ENCODE data around the gene SRSF5. TPM values are rescaled to one million over a fixed set of nuclear protein-coding genes. Genes with fewer than 3 reads are reported as not detected.

The SRSF5 gene
- total and polyA plus RNA-seq, 2 of the 13 experiments (the other 11 are each of a cell fraction or from before 2014, with no cell fraction given): 189 to 277 TPM

GRCh38 chr14:69766984-69767368 is at the start of gene SRSF5 (continued):
- TF ChIP-seq, protein P1, sequence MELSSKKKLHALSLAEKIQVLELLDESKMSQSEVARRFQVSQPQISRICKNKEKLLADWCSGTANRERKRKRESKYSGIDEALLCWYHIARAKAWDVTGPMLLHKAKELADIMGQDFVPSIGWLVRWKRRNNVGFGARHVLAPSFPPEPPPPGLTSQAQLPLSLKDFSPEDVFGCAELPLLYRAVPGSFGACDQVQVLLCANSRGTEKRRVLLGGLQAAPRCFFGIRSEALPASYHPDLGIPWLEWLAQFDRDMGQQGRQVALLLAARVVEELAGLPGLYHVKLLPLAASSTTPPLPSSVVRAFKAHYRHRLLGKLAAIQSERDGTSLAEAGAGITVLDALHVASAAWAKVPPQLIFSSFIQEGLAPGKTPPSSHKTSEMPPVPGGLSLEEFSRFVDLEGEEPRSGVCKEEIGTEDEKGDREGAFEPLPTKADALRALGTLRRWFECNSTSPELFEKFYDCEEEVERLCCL (CRISPR knock-in tag; IDR thresholded peaks at IDR 0.05; ENCODE audit: borderline replicate concordance): peak; percentile 54; the same call in 1 of the 2 replicates
- TF ChIP-seq TAF1 (CRISPR knock-in tag; IDR thresholded peaks at IDR 0.05) (peak; percentile 96), RBM39 (IDR thresholded peaks at IDR 0.05; ENCODE audit: low read depth, low read length, poor library complexity, severe bottlenecking) (no peak), ATF2 (CRISPR knock-in tag; IDR thresholded peaks at IDR 0.05) (peak; percentile 52; the same call in 1 of the 2 replicates), GABPA (IDR thresholded peaks at IDR 0.05; ENCODE audit: low read depth, low read length) (peak; percentile 83), GABPA (CRISPR knock-in tag; IDR thresholded peaks at IDR 0.05; ENCODE audit: low read depth) (peak; percentile 98), ZFP90 (CRISPR knock-in tag; IDR thresholded peaks at IDR 0.05; ENCODE audit: borderline replicate concordance) (peak; percentile 57), ARNT2 (CRISPR knock-in tag; IDR thresholded peaks at IDR 0.05; ENCODE audit: low read depth) (peak; percentile 86), CBFB (CRISPR knock-in tag; IDR thresholded peaks at IDR 0.05) (0 out of 2 replicates have a peak, but pooled peaks have one; percentile 18), ZNF143 (CRISPR knock-in tag; IDR thresholded peaks at IDR 0.05) (peak; percentile 74), ZFX (CRISPR knock-in tag; IDR thresholded peaks at IDR 0.05; ENCODE audit: low read depth) (peak; percentile 90), POLR2A (IDR thresholded peaks at IDR 0.05; ENCODE audit: insufficient read depth in 1 of 2, low read depth in 2 of 2, low read length in 2 of 2) (peak; percentile 99 to 100), NCOR1 (IDR thresholded peaks at IDR 0.05; ENCODE audit: borderline replicate concordance, low read length) (peak; percentile 11; the same call in 1 of the 2 replicates), HOXA3 (CRISPR knock-in tag; IDR thresholded peaks at IDR 0.05) (peak; percentile 99), MAFF (IDR thresholded peaks at IDR 0.05; ENCODE audit: low read depth, low read length) (no peak), ONECUT2 (CRISPR knock-in tag; IDR thresholded peaks at IDR 0.05) (peak; percentile 8; the same call in 1 of the 2 replicates), NAIF1 (CRISPR knock-in tag; IDR thresholded peaks at IDR 0.05; ENCODE audit: borderline replicate concordance) (peak; percentile 93), FOXP1 (IDR thresholded peaks at IDR 0.05) (no peak), FOXP1 (CRISPR knock-in tag; IDR thresholded peaks at IDR 0.05) (no peak), REPIN1 (CRISPR knock-in tag; IDR thresholded peaks at IDR 0.05; ENCODE audit: borderline replicate concordance, low read depth) (peak; percentile 82), RBAK (CRISPR knock-in tag; IDR thresholded peaks at IDR 0.05) (peak; percentile 70; the same call in 1 of the 2 replicates), GATAD2A (CRISPR knock-in tag; IDR thresholded peaks at IDR 0.05) (peak; percentile 57), MED1 (CRISPR knock-in tag; IDR thresholded peaks at IDR 0.05) (peak; percentile 90), LCORL (IDR thresholded peaks at IDR 0.05) (peak; percentile 97), LCORL (CRISPR knock-in tag; IDR thresholded peaks at IDR 0.05) (peak; percentile 99), DMAP1 (CRISPR knock-in tag; IDR thresholded peaks at IDR 0.05) (peak; percentile 95), ZBTB42 (CRISPR knock-in tag; IDR thresholded peaks at IDR 0.05) (peak; percentile 53; the same call in 1 of the 2 replicates), ZNF264 (CRISPR knock-in tag; IDR thresholded peaks at IDR 0.05) (peak; percentile 57; the same call in 1 of the 2 replicates)
- TF ChIP-seq, protein P2, sequence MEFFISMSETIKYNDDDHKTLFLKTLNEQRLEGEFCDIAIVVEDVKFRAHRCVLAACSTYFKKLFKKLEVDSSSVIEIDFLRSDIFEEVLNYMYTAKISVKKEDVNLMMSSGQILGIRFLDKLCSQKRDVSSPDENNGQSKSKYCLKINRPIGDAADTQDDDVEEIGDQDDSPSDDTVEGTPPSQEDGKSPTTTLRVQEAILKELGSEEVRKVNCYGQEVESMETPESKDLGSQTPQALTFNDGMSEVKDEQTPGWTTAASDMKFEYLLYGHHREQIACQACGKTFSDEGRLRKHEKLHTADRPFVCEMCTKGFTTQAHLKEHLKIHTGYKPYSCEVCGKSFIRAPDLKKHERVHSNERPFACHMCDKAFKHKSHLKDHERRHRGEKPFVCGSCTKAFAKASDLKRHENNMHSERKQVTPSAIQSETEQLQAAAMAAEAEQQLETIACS (CRISPR knock-in tag; IDR thresholded peaks at IDR 0.05): no peak
- TF ChIP-seq, protein P3, sequence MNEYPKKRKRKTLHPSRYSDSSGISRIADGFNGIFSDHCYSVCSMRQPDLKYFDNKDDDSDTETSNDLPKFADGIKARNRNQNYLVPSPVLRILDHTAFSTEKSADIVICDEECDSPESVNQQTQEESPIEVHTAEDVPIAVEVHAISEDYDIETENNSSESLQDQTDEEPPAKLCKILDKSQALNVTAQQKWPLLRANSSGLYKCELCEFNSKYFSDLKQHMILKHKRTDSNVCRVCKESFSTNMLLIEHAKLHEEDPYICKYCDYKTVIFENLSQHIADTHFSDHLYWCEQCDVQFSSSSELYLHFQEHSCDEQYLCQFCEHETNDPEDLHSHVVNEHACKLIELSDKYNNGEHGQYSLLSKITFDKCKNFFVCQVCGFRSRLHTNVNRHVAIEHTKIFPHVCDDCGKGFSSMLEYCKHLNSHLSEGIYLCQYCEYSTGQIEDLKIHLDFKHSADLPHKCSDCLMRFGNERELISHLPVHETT (CRISPR knock-in tag; conservative IDR thresholded peaks at IDR 0.05): peak; percentile 70

All from HepG2 (cell line).